Naive B cell (primary cell): Measurements from ENCODE around the gene PSTK. TPM values are rescaled to one million over a fixed set of nuclear protein-coding genes. Genes with fewer than 3 reads are reported as not detected.
A peak's percentile ranks its signal among the peaks of the same experiment; 100 is the strongest.

Source experiments
- ATAC-seq, 2 donors: fragments of 150-1000 bp; cut with Tn5 transposase; 2 replicates each; pipeline ENCODE4 v1.10.0; 2021; ENCODE audit warnings: low read depth in 2 of 2, mild to moderate bottlenecking in 2 of 2, moderate library complexity in 2 of 2
- DNase-seq: peaks from one replicate; pipeline ENCODE4 v3.0.0; 2022
- H3K27ac Mint-ChIP-seq, 6 donors: one replicate each; pipeline ENCODE4 v1.8.0; 2020 to 2022; ENCODE audit warnings: mild to moderate bottlenecking in 6 of 6, mixed read lengths in 6 of 6, moderate library complexity in 5 of 6, inconsistent platforms in 2 of 6
- H3K27me3 Mint-ChIP-seq, 3 donors: one replicate each; pipeline ENCODE4 v1.8.0; 2021 to 2022; ENCODE audit warnings: mixed read lengths in 3 of 3, mild to moderate bottlenecking in 1 of 3
- H3K36me3 Mint-ChIP-seq, 2 donors: one replicate each; pipeline ENCODE4 v1.8.0; 2020 to 2022; ENCODE audit warnings: mixed read lengths in 2 of 2, inconsistent platforms in 1 of 2, mild to moderate bottlenecking in 1 of 2
- H3K4me1 Mint-ChIP-seq, 3 donors: one replicate each; pipeline ENCODE4 v1.8.0; 2020 to 2022; ENCODE audit warnings: mixed read lengths in 3 of 3, inconsistent platforms in 1 of 3, mild to moderate bottlenecking in 1 of 3, moderate library complexity in 1 of 3
- H3K4me3 Mint-ChIP-seq, 8 donors: one replicate each; pipeline ENCODE4 v1.8.0; 2020 to 2022; ENCODE audit warnings: mild to moderate bottlenecking in 8 of 8, mixed read lengths in 8 of 8, moderate library complexity in 8 of 8, inconsistent platforms in 2 of 8
- H3K9me3 Mint-ChIP-seq, 7 donors: one replicate each; pipeline ENCODE4 v1.8.0; 2020 to 2022; ENCODE audit warnings: mixed read lengths in 7 of 7, mild to moderate bottlenecking in 5 of 7, inconsistent platforms in 2 of 7, moderate library complexity in 1 of 7
- polyA plus RNA-seq, 6 donors: library from polyadenylated mRNA; unstranded; fragments of 300-500 nt; fragmentation: Illumina TruSeq; gene quantifications; one replicate each; pipeline ENCODE4 v1.2.3, GENCODE V29; 2021; ENCODE audit warnings: low read depth in 6 of 6

The PSTK gene
- polyA plus RNA-seq, 6 donors from 2014 or later = 3.5 to 7.8 (median 6.7) TPM

- H3K27me3 Mint-ChIP-seq = no peaks in the 10 kb centered on the region
- H3K9me3 Mint-ChIP-seq = peaks cover 0 to 7% (median 0%) of the 10 kb centered on the region in 7 donors
- DNase-seq = no peak
- no peak for ATAC-seq
- peak overlapping the region in 1 of 8 donors; percentile 35 for H3K4me3 Mint-ChIP-seq
- H3K4me1 Mint-ChIP-seq = peaks cover 0 to 6% (median 3%) of the 10 kb centered on the region in 3 donors
- H3K36me3 Mint-ChIP-seq = peaks cover under 1 to 10% of the 10 kb centered on the region in 2 donors
- peak overlapping the region in 1 of 6 donors; percentile 23 for H3K27ac Mint-ChIP-seq
Measured at GRCh38 chr10:123017421-123018165, 37.4 kb downstream of the PSTK start.

GRCh38 chr10:123018531-123018930 is 38.3 kb downstream of the PSTK start:
- DNase-seq (no peak), ATAC-seq (no peak)
- Mint-ChIP-seq H3K27me3 (no peaks in the 10 kb centered on the region), H3K4me3 (no peak overlapping the region), H3K27ac (no peak overlapping the region), H3K9me3 (peaks cover 0 to 7% (median 0%) of the 10 kb centered on the region in 7 donors), H3K36me3 (peaks cover 0 to 8% of the 10 kb centered on the region in 2 donors), H3K4me1 (peaks cover 0 to 6% (median 3%) of the 10 kb centered on the region in 3 donors)

GRCh38 chr10:123019264-123019663 is 39.1 kb downstream of the PSTK start:
- Mint-ChIP-seq H3K36me3 (peaks cover 0 to 2% of the 10 kb centered on the region in 2 donors), H3K27me3 (no peaks in the 10 kb centered on the region), H3K4me1 (peaks cover 2 to 10% (median 5%) of the 10 kb centered on the region in 3 donors), H3K27ac (no peak overlapping the region), H3K9me3 (peaks cover 0 to 7% (median 0%) of the 10 kb centered on the region in 7 donors), H3K4me3 (no peak overlapping the region)
- DNase-seq = no peak
- no peak for ATAC-seq

- no peak for ATAC-seq
- Mint-ChIP-seq H3K4me1 (peaks cover 4 to 19% (median 6%) of the 10 kb centered on the region in 3 donors), H3K36me3 (no peaks in the 10 kb centered on the region), H3K9me3 (peaks cover 0 to 7% (median 0%) of the 10 kb centered on the region in 7 donors), H3K27me3 (no peaks in the 10 kb centered on the region), H3K27ac (no peak overlapping the region), H3K4me3 (no peak overlapping the region)
- DNase-seq = no peak
Measured at GRCh38 chr10:123019941-123020703, 39.9 kb downstream of the PSTK start.

GRCh38 chr10:123021517-123021916 is 41.3 kb downstream of the PSTK start:
- DNase-seq (no peak), ATAC-seq (no peak)
- peaks cover 0 to 7% (median 0%) of the 10 kb centered on the region in 7 donors for H3K9me3 Mint-ChIP-seq
- peaks cover 4 to 19% (median 4%) of the 10 kb centered on the region in 3 donors for H3K4me1 Mint-ChIP-seq
- H3K4me3 Mint-ChIP-seq = no peak overlapping the region
- no peaks in the 10 kb centered on the region for H3K27me3 Mint-ChIP-seq
- H3K36me3 Mint-ChIP-seq = no peaks in the 10 kb centered on the region
- no peak overlapping the region for H3K27ac Mint-ChIP-seq

- H3K27me3 Mint-ChIP-seq = no peaks in the 10 kb centered on the region
- H3K27ac Mint-ChIP-seq = no peak overlapping the region
- DNase-seq (no peak), ATAC-seq (no peak)
- H3K36me3 Mint-ChIP-seq = peaks cover 0 to 4% of the 10 kb centered on the region in 2 donors
- peaks cover 4 to 14% (median 4%) of the 10 kb centered on the region in 3 donors for H3K4me1 Mint-ChIP-seq
- no peak overlapping the region for H3K4me3 Mint-ChIP-seq
- peaks cover 0 to 2% (median 0%) of the 10 kb centered on the region in 7 donors for H3K9me3 Mint-ChIP-seq
Measured at GRCh38 chr10:123024540-123024939, 44.3 kb downstream of the PSTK start.

GRCh38 chr10:123026302-123026701 is 46.1 kb downstream of the PSTK start:
- peaks cover 4 to 14% (median 4%) of the 10 kb centered on the region in 3 donors for H3K4me1 Mint-ChIP-seq
- ATAC-seq = no peak
- no peak overlapping the region for H3K27ac Mint-ChIP-seq
- DNase-seq = no peak
- H3K4me3 Mint-ChIP-seq = no peak overlapping the region
- peaks cover 0 to 8% of the 10 kb centered on the region in 2 donors for H3K36me3 Mint-ChIP-seq
- H3K27me3 Mint-ChIP-seq = no peaks in the 10 kb centered on the region
- H3K9me3 Mint-ChIP-seq = peaks cover 0 to 2% (median 0%) of the 10 kb centered on the region in 7 donors

GRCh38 chr10:123027861-123028260 is 47.7 kb downstream of the PSTK start:
- peaks cover 0 to 8% of the 10 kb centered on the region in 2 donors for H3K36me3 Mint-ChIP-seq

GRCh38 chr10:123031124-123031523 is 50.9 kb downstream of the PSTK start:
- H3K4me1 Mint-ChIP-seq = no peaks in the 10 kb centered on the region

More at GRCh38 chr10:123027861-123028260, 47.7 kb downstream of the PSTK start:
- ATAC-seq (no peak), DNase-seq (no peak)
- no peaks in the 10 kb centered on the region for H3K27me3 Mint-ChIP-seq
- peaks cover 0 to 2% (median 0%) of the 10 kb centered on the region in 7 donors for H3K9me3 Mint-ChIP-seq
- no peak overlapping the region for H3K4me3 Mint-ChIP-seq
- H3K27ac Mint-ChIP-seq = peak overlapping the region in 1 of 6 donors; percentile 59
- H3K4me1 Mint-ChIP-seq = peaks cover 4 to 14% (median 4%) of the 10 kb centered on the region in 3 donors

GRCh38 chr10:123034332-123034731 is 54.1 kb downstream of the PSTK start:
- Mint-ChIP-seq H3K36me3 (peaks cover 0 to 15% of the 10 kb centered on the region in 2 donors), H3K4me3 (no peak overlapping the region), H3K27ac (peak overlapping the region in 1 of 6 donors; percentile 44), H3K4me1 (peaks cover 0 to 3% (median 0%) of the 10 kb centered on the region in 3 donors), H3K27me3 (no peaks in the 10 kb centered on the region), H3K9me3 (no peaks in the 10 kb centered on the region)
- DNase-seq = no peak
- ATAC-seq = no peak

More at GRCh38 chr10:123031124-123031523, 50.9 kb downstream of the PSTK start:
- Mint-ChIP-seq H3K27ac (peak overlapping the region in 1 of 6 donors; percentile 4), H3K27me3 (no peaks in the 10 kb centered on the region), H3K36me3 (peaks cover 0 to 8% of the 10 kb centered on the region in 2 donors), H3K9me3 (no peaks in the 10 kb centered on the region), H3K4me3 (no peak overlapping the region)
- ATAC-seq (no peak), DNase-seq (no peak)

- H3K9me3 Mint-ChIP-seq = no peaks in the 10 kb centered on the region
- no peaks in the 10 kb centered on the region for H3K27me3 Mint-ChIP-seq
- H3K4me3 Mint-ChIP-seq = no peak overlapping the region
- DNase-seq = no peak
- H3K27ac Mint-ChIP-seq = no peak overlapping the region
- peaks cover 0 to 10% of the 10 kb centered on the region in 2 donors for H3K36me3 Mint-ChIP-seq
- ATAC-seq = no peak
- H3K4me1 Mint-ChIP-seq = peaks cover 0 to 3% (median 0%) of the 10 kb centered on the region in 3 donors
Measured at GRCh38 chr10:123035467-123036086, 55.4 kb downstream of the PSTK start.

- no peak overlapping the region for H3K4me3 Mint-ChIP-seq
- H3K27ac Mint-ChIP-seq = peak overlapping the region in 1 of 6 donors; percentile 57
Measured at GRCh38 chr10:123038782-123039631, 58.8 kb downstream of the PSTK start.

More at GRCh38 chr10:123038782-123039631, 58.8 kb downstream of the PSTK start:
- no peaks in the 10 kb centered on the region for H3K27me3 Mint-ChIP-seq
- DNase-seq (no peak), ATAC-seq (no peak)
- peaks cover 0 to 10% of the 10 kb centered on the region in 2 donors for H3K36me3 Mint-ChIP-seq
- H3K4me1 Mint-ChIP-seq = peaks cover 0 to 6% (median 0%) of the 10 kb centered on the region in 3 donors
- no peaks in the 10 kb centered on the region for H3K9me3 Mint-ChIP-seq
